HEK293 (cell line): ENCODE measurements around the gene TCTN1.

Source experiments
- CTCF ChIA-PET: fragments of 350-600 bp; formaldehyde crosslinking; extraction: SDS; loops from one replicate; lab custom pipeline; 2021; ENCODE audit warnings: antibody characterized with exemption; lab: Yijun Ruan, JAX
- POLR2A ChIA-PET: fragments of 300-600 bp; formaldehyde crosslinking; extraction: SDS; loops from one replicate; lab custom pipeline; 2020; ENCODE audit warnings: antibody characterized with exemption, inconsistent platforms; lab: Yijun Ruan, JAX
- H3K27ac ChIP-seq: fragments of 200-500 bp; sonication (Bioruptor generic); 2 replicates; pipeline ENCODE4 v1.5.1; 2014; ENCODE audit warnings: low read depth, low read length, control low read depth, inconsistent platforms; ENCODE audit errors: extremely low read depth
- H3K36me3 ChIP-seq, 2 experiments: fragments of 200-500 bp in 1 of 2; sonication (Bioruptor generic) in 1 of 2; 1 replicate in 1 of 2; 2 replicates in 1 of 2; pipeline ENCODE4 v1.5.1; 2014 to 2017; ENCODE audit warnings: inconsistent platforms in 2 of 2, low read length in 2 of 2; ENCODE audit not compliant: control insufficient read depth in 2 of 2, insufficient read depth in 1 of 2
- H3K4me1 ChIP-seq: fragments of 200-500 bp; sonication (Bioruptor generic); 2 replicates; pipeline ENCODE4 v1.5.1; 2014; ENCODE audit warnings: mild to moderate bottlenecking, low read length, inconsistent platforms; ENCODE audit not compliant: control insufficient read depth, insufficient read depth
- H3K4me3 ChIP-seq: 2 replicates; pipeline ENCODE4 v1.5.1; 2011; ENCODE audit warnings: low read depth, mild to moderate bottlenecking, control low read depth, low read length, moderate library complexity
- H3K9me3 ChIP-seq: fragments of 200-500 bp; sonication (Bioruptor generic); 2 replicates; pipeline ENCODE4 v1.5.1; 2014; ENCODE audit warnings: low read depth, low read length, inconsistent platforms; ENCODE audit not compliant: control insufficient read depth, insufficient read depth
- ATF2 ChIP-seq: fragments of 450-650 bp; formaldehyde crosslinking; IDR thresholded peaks from 2 replicates; pipeline ENCODE4 v1.5.1; 2016; ENCODE audit warnings: missing biosample characterization, missing genetic modification characterization, low read depth
- CTCF ChIP-seq: fragments of 450-650 bp; formaldehyde crosslinking; IDR thresholded peaks from 2 replicates; pipeline ENCODE4 v1.5.1; 2016; ENCODE audit warnings: missing biosample characterization, missing genetic modification characterization
- PRDM6 ChIP-seq: fragments of 450-650 bp; formaldehyde crosslinking; IDR thresholded peaks from 2 replicates; pipeline ENCODE4 v1.5.1; 2017; ENCODE audit warnings: missing biosample characterization, missing genetic modification characterization
- SCRT1 ChIP-seq: fragments of 450-650 bp; formaldehyde crosslinking; IDR thresholded peaks from 2 replicates; pipeline ENCODE4 v1.5.1; 2016; ENCODE audit warnings: missing biosample characterization, missing genetic modification characterization, borderline replicate concordance
- SCRT2 ChIP-seq: fragments of 450-650 bp; formaldehyde crosslinking; IDR thresholded peaks from 2 replicates; pipeline ENCODE4 v1.5.1; 2016; ENCODE audit warnings: missing biosample characterization, missing genetic modification characterization
- TCF7L2 ChIP-seq: IDR thresholded peaks from 2 replicates; pipeline ENCODE4 v1.6.1; 2011; ENCODE audit warnings: low read depth, mild to moderate bottlenecking, inconsistent platforms, low read length, moderate library complexity, borderline replicate concordance
- ZNF121 ChIP-seq: fragments of 450-650 bp; formaldehyde crosslinking; IDR thresholded peaks from 2 replicates; pipeline ENCODE4 v1.5.1; 2016; ENCODE audit warnings: missing biosample characterization, missing genetic modification characterization
- ZNF19 ChIP-seq: fragments of 450-650 bp; formaldehyde crosslinking; IDR thresholded peaks from 2 replicates; pipeline ENCODE4; 2016; ENCODE audit warnings: missing biosample characterization, missing genetic modification characterization, low read depth
- ZNF211 ChIP-seq: fragments of 450-650 bp; formaldehyde crosslinking; IDR thresholded peaks from 2 replicates; pipeline ENCODE4 v1.5.1; 2016; ENCODE audit warnings: low read depth, missing biosample characterization, missing genetic modification characterization
- ZNF654 ChIP-seq: fragments of 450-650 bp; formaldehyde crosslinking; IDR thresholded peaks from 2 replicates; pipeline ENCODE4 v1.5.1; 2016; ENCODE audit warnings: low read depth, missing biosample characterization, missing genetic modification characterization
- ZSCAN16 ChIP-seq: fragments of 450-650 bp; formaldehyde crosslinking; IDR thresholded peaks from 2 replicates; pipeline ENCODE4 v1.5.1; 2016; ENCODE audit warnings: missing biosample characterization, missing genetic modification characterization
- ZSCAN4 ChIP-seq: fragments of 450-650 bp; formaldehyde crosslinking; IDR thresholded peaks from 2 replicates; pipeline ENCODE4 v1.5.1; 2017; ENCODE audit warnings: missing biosample characterization, missing genetic modification characterization

Gene TCTN1

GRCh38 chr12:110697236-110697635, 83.3 kb downstream of the TCTN1 start (continued):
- TF ChIP-seq ZSCAN4 (tag by site-specific recombination): no peak
- no peak for TF ChIP-seq ATF2 (tag by site-specific recombination)
- no peak for TF ChIP-seq ZNF19

- Histone ChIP-seq H3K27ac (no peak overlapping the region), H3K4me3 (no peak overlapping the region)
- CTCF ChIA-PET: interaction anchor here (0.6 to 1.3 kb wide), 4 partner anchors 10 to 22 kb away, joined by 3 read pairs; no protein-coding TSS in a partner anchor
These were observed 84.4 kb downstream of the TCTN1 start for GRCh38 chr12:110698171-110698902.

More at GRCh38 chr12:110698171-110698902, 84.4 kb downstream of the TCTN1 start:
- POLR2A ChIA-PET: no interaction called here
- no peaks in the 10 kb centered on the region for H3K9me3 ChIP-seq
- H3K36me3 ChIP-seq: no peaks in the 10 kb centered on the region
- H3K4me1 ChIP-seq: no peaks in the 10 kb centered on the region
- no peak for TF ChIP-seq TCF7L2
- peak; percentile 87 for TF ChIP-seq ZNF121
- TF ChIP-seq ZNF211 (tag by site-specific recombination): no peak
- peak; percentile 49 for TF ChIP-seq ZNF654 (tag by site-specific recombination)
- no peak for TF ChIP-seq PRDM6 (tag by site-specific recombination)
- TF ChIP-seq CTCF: peak; percentile 77
- TF ChIP-seq SCRT1 (tag by site-specific recombination): 0 out of 2 replicates have a peak, but pooled peaks have one; percentile 17
- TF ChIP-seq SCRT2 (tag by site-specific recombination): peak; percentile 85
- peak; percentile 97 for TF ChIP-seq ZSCAN16 (tag by site-specific recombination)
